ENCODE data around the gene ALCAM.
"Not testable (repeated sequence)": the region's sequence is repeated elsewhere in the genome, so short reads cannot be mapped to it uniquely, and the experiment has no call there.

The ALCAM gene

GRCh38 chr3:105388176-105388575 is 21.5 kb downstream of the ALCAM start:
- CTCF ChIA-PET, result no interaction called here
- POLR2A ChIA-PET, result no interaction called here
- no peaks in the 10 kb centered on the region for H3K36me3 ChIP-seq (ENCODE audit: control insufficient read depth in 2 of 2, insufficient read depth in 1 of 2, low read length in 2 of 2)
- no peaks in the 10 kb centered on the region for H3K4me1 ChIP-seq (ENCODE audit: control insufficient read depth, insufficient read depth, low read length)
- TF ChIP-seq ZNF623 (tag by site-specific recombination; IDR thresholded peaks at IDR 0.05), result no peak
- no peaks in the 10 kb centered on the region for H3K9me3 ChIP-seq (ENCODE audit: control insufficient read depth, insufficient read depth, low read depth, low read length)
- H3K27ac ChIP-seq (ENCODE audit: extremely low read depth, low read depth, low read length), result no peak overlapping the region
- H3K4me3 ChIP-seq (ENCODE audit: low read depth, low read length), result no peak overlapping the region

GRCh38 chr3:105389759-105390158 is 23.1 kb downstream of the ALCAM start:
- H3K9me3 ChIP-seq (ENCODE audit: control insufficient read depth, insufficient read depth, low read depth, low read length); POLR2A ChIA-PET; H3K36me3 ChIP-seq (ENCODE audit: control insufficient read depth in 2 of 2, insufficient read depth in 1 of 2, low read length in 2 of 2); H3K4me1 ChIP-seq (ENCODE audit: control insufficient read depth, insufficient read depth, low read length); H3K4me3 ChIP-seq (ENCODE audit: low read depth, low read length); H3K27ac ChIP-seq (ENCODE audit: extremely low read depth, low read depth, low read length); CTCF ChIA-PET: not testable (repeated sequence)
- peak; percentile 70 for TF ChIP-seq ZNF146 (tag by site-specific recombination; IDR thresholded peaks at IDR 0.05)

- H3K4me3 ChIP-seq (ENCODE audit: low read depth, low read length); H3K9me3 ChIP-seq (ENCODE audit: control insufficient read depth, insufficient read depth, low read depth, low read length); CTCF ChIA-PET; POLR2A ChIA-PET; H3K27ac ChIP-seq (ENCODE audit: extremely low read depth, low read depth, low read length); H3K4me1 ChIP-seq (ENCODE audit: control insufficient read depth, insufficient read depth, low read length); H3K36me3 ChIP-seq (ENCODE audit: control insufficient read depth in 2 of 2, insufficient read depth in 1 of 2, low read length in 2 of 2): not testable (repeated sequence)
Observed at GRCh38 chr3:105392598-105392997, 25.9 kb downstream of the ALCAM start.

GRCh38 chr3:105394177-105394576 is 27.5 kb downstream of the ALCAM start:
- ChIA-PET CTCF (interaction anchor here (0.7 to 1.6 kb wide), 2 partner anchors 121 to 125 kb away, joined by 3 to 8 read pairs; no protein-coding TSS in a partner anchor), POLR2A (no interaction called here)
- no peak for TF ChIP-seq ZNF211 (tag by site-specific recombination; IDR thresholded peaks at IDR 0.05; ENCODE audit: low read depth)
- Histone ChIP-seq H3K36me3 (ENCODE audit: control insufficient read depth in 2 of 2, insufficient read depth in 1 of 2, low read length in 2 of 2) (no peaks in the 10 kb centered on the region), H3K27ac (ENCODE audit: extremely low read depth, low read depth, low read length) (no peak overlapping the region), H3K4me1 (ENCODE audit: control insufficient read depth, insufficient read depth, low read length) (no peaks in the 10 kb centered on the region), H3K9me3 (ENCODE audit: control insufficient read depth, insufficient read depth, low read depth, low read length) (no peaks in the 10 kb centered on the region), H3K4me3 (ENCODE audit: low read depth, low read length) (no peak overlapping the region)

- no peak overlapping the region for H3K4me3 ChIP-seq (ENCODE audit: low read depth, low read length)
- CTCF ChIA-PET, result no interaction called here
- no peaks in the 10 kb centered on the region for H3K36me3 ChIP-seq (ENCODE audit: control insufficient read depth in 2 of 2, insufficient read depth in 1 of 2, low read length in 2 of 2)
- TF ChIP-seq HIC1 (tag by site-specific recombination; IDR thresholded peaks at IDR 0.05) (no peak), ZNF549 (tag by site-specific recombination; IDR thresholded peaks at IDR 0.05) (no peak), KLF17 (tag by site-specific recombination; IDR thresholded peaks at IDR 0.05) (no peak), REPIN1 (tag by site-specific recombination; IDR thresholded peaks at IDR 0.05; ENCODE audit: low read depth) (no peak), ZNF488 (tag by site-specific recombination; IDR thresholded peaks at IDR 0.05) (no peak), ZNF777 (tag by site-specific recombination; IDR thresholded peaks at IDR 0.05; ENCODE audit: borderline replicate concordance) (no peak), ZFP41 (tag by site-specific recombination; IDR thresholded peaks at IDR 0.05; ENCODE audit: borderline replicate concordance) (no peak)
- POLR2A ChIA-PET, result no interaction called here
- no peak overlapping the region for H3K27ac ChIP-seq (ENCODE audit: extremely low read depth, low read depth, low read length)
- no peaks in the 10 kb centered on the region for H3K4me1 ChIP-seq (ENCODE audit: control insufficient read depth, insufficient read depth, low read length)
- no peaks in the 10 kb centered on the region for H3K9me3 ChIP-seq (ENCODE audit: control insufficient read depth, insufficient read depth, low read depth, low read length)
Observed at GRCh38 chr3:105397974-105398373, 31.3 kb downstream of the ALCAM start.

Measured in HEK293 (cell line).